Keratinocyte (primary cell): ENCODE results near the gene FHOD3. TPM values are rescaled to one million over a fixed set of nuclear protein-coding genes. Genes with fewer than 3 reads are reported as not detected.

Source experiments
- DNase-seq: peaks from one replicate; pipeline ENCODE4 v3.0.0-alpha.2; 2011; ENCODE audit warnings: low read depth, missing footprints, low spot score
- FAIRE-seq: peaks from 2 replicates; lab custom pipeline; 2011; peaks lifted over from hg19 to GRCh38; lab: Jason Lieb, UNC
- H2AFZ ChIP-seq: 2 replicates; pipeline ENCODE4 v1.6.0; 2012; ENCODE audit warnings: low read length, control low read depth, inconsistent platforms; ENCODE audit not compliant: control insufficient read depth
- H3K27ac ChIP-seq: 2 replicates; pipeline ENCODE4 v1.5.1; 2011; ENCODE audit warnings: low read length; ENCODE audit not compliant: control insufficient read depth, insufficient read depth
- H3K27me3 ChIP-seq: 3 replicates; pipeline ENCODE4 v1.6.0; 2011; ENCODE audit warnings: low read length; ENCODE audit not compliant: control insufficient read depth, insufficient read depth; ENCODE audit errors: extremely low read depth
- H3K36me3 ChIP-seq, 2 experiments: 2 replicates in 1 of 2; 3 replicates in 1 of 2; pipeline ENCODE4 v1.5.1; 2011; ENCODE audit warnings: low read length in 2 of 2, mild to moderate bottlenecking in 1 of 2; ENCODE audit not compliant: control insufficient read depth in 2 of 2, insufficient read depth in 2 of 2; ENCODE audit errors: extremely low read depth in 1 of 2
- H3K4me1 ChIP-seq: 3 replicates; pipeline ENCODE4 v1.5.1; 2011; ENCODE audit warnings: low read length; ENCODE audit not compliant: control insufficient read depth, insufficient read depth; ENCODE audit errors: extremely low read depth
- H3K4me2 ChIP-seq: 3 replicates; pipeline ENCODE4 v1.6.0; 2011; ENCODE audit warnings: low read depth, low read length; ENCODE audit not compliant: control insufficient read depth, insufficient read depth; ENCODE audit errors: extremely low read depth
- H3K4me3 ChIP-seq, 3 experiments: fragments of 200-600 bp in 1 of 3; sonication (generic) in 1 of 3; 2 replicates in 2 of 3; 3 replicates in 1 of 3; pipeline ENCODE4 v1.5.1; 2011 to 2016; ENCODE audit warnings: low read length in 3 of 3, mild to moderate bottlenecking in 3 of 3, control low read depth in 2 of 3, inconsistent platforms in 1 of 3, low read depth in 1 of 3, mixed read lengths in 1 of 3, mixed run types in 1 of 3, moderate library complexity in 1 of 3; ENCODE audit not compliant: control insufficient read depth in 2 of 3, insufficient read depth in 2 of 3; ENCODE audit errors: extremely low read depth in 1 of 3
- H3K79me2 ChIP-seq: 2 replicates; pipeline ENCODE4 v1.6.0; 2012; ENCODE audit warnings: low read length; ENCODE audit not compliant: control insufficient read depth, insufficient read depth
- H3K9ac ChIP-seq: 3 replicates; pipeline ENCODE4 v1.6.0; 2011; ENCODE audit warnings: low read length; ENCODE audit not compliant: control insufficient read depth, insufficient read depth; ENCODE audit errors: extremely low read depth
- H3K9me1 ChIP-seq: 3 replicates; pipeline ENCODE4 v1.6.0; 2011; ENCODE audit warnings: low read length; ENCODE audit not compliant: control insufficient read depth, insufficient read depth; ENCODE audit errors: extremely low read depth
- H3K9me3 ChIP-seq: 2 replicates; pipeline ENCODE4 v1.5.1; 2012; ENCODE audit warnings: low read depth, low read length; ENCODE audit not compliant: control insufficient read depth
- H4K20me1 ChIP-seq: 3 replicates; pipeline ENCODE4 v1.6.0; 2011; ENCODE audit warnings: low read length; ENCODE audit not compliant: control insufficient read depth, insufficient read depth; ENCODE audit errors: extremely low read depth
- EZH2 ChIP-seq: IDR thresholded peaks from one replicate; pipeline ENCODE4 v1.6.1; 2012; ENCODE audit warnings: inconsistent platforms, mild to moderate bottlenecking, low read length, moderate library complexity
- dilution Hi-C: fragments of 300-500 bp; cut with MboI; formaldehyde crosslinking; loops from one replicate; pipeline ENCODE4 v1.7.0; 2020; ENCODE audit warnings: low sequenced_read_pairs; ENCODE audit not compliant: extremely low pct_ligation_motif_present
- polyA plus RNA-seq, 5 experiments: library from polyadenylated mRNA; depleted of rRNA in 3 of 5; stranded (reverse) in 3 of 5; stranded (forward) in 1 of 5; unstranded in 1 of 5; fragments of >200 nt; gene quantifications; 1 replicate in 1 of 5; 2 replicates in 3 of 5; 3 replicates in 1 of 5; pipeline versions ENCODE4 v1.2.1 to v1.2.3, GENCODE V29; 2011 to 2012; ENCODE audit warnings: missing spikeins in 2 of 5, low read depth in 1 of 5, low replicate concordance in 1 of 5
- TF ChIP-seq, protein P1 (sequence below), 3 experiments: IDR thresholded peaks in 1 of 3; conservative IDR thresholded peaks in 1 of 3; optimal IDR thresholded peaks in 1 of 3; 2 replicates in 2 of 3; 3 replicates in 1 of 3; pipeline versions ENCODE3 to v1.5.1; 2011; ENCODE audit warnings: low read length in 3 of 3, mild to moderate bottlenecking in 3 of 3, moderate library complexity in 2 of 3, control low read depth in 1 of 3, inconsistent platforms in 1 of 3; ENCODE audit not compliant: insufficient read depth in 2 of 3; ENCODE audit errors: extremely low read depth in 1 of 3

FHOD3 gene
- polyA plus RNA-seq, 1 donor (not counting 4 experiments of a cell fraction or from before 2014, with no cell fraction given) = 7.7 TPM

DNA sequence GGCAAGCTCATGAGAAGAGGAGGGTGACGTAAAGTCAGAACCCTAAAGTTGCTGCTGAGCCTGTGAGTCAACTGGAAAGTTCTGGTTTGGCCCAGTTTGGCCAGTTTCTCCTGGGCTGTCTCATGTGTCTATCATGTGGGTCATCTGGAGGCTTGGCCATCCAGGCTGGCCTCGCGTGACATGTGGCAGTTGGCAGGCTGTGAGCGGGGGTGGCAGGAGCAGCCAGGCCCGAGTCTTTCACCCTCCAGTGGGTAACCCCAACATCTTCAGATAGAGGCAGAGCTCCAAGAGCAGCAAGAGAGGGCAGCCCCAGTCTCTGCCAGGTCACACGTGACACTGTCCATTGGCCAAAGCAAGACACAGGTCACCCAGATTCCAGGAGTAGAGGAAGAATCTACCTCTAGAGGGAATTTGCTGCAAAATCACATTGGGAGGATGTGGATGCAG, 51.5 kb downstream of the FHOD3 start:
- no peaks in the 10 kb centered on the region for H3K79me2 ChIP-seq
- DNase-seq = no peak
- FAIRE-seq = no peak
- no peaks in the 10 kb centered on the region for H3K36me3 ChIP-seq
- no peak overlapping the region for H3K4me2 ChIP-seq
- dilution Hi-C loops = no loop called here
- no peaks in the 10 kb centered on the region for H3K27me3 ChIP-seq
- H4K20me1 ChIP-seq = no peaks in the 10 kb centered on the region
- H3K4me1 ChIP-seq = peaks cover 7% of the 10 kb centered on the region
- no peak overlapping the region for H2AFZ ChIP-seq
- no peak overlapping the region for H3K9ac ChIP-seq
- TF ChIP-seq, protein P1, sequence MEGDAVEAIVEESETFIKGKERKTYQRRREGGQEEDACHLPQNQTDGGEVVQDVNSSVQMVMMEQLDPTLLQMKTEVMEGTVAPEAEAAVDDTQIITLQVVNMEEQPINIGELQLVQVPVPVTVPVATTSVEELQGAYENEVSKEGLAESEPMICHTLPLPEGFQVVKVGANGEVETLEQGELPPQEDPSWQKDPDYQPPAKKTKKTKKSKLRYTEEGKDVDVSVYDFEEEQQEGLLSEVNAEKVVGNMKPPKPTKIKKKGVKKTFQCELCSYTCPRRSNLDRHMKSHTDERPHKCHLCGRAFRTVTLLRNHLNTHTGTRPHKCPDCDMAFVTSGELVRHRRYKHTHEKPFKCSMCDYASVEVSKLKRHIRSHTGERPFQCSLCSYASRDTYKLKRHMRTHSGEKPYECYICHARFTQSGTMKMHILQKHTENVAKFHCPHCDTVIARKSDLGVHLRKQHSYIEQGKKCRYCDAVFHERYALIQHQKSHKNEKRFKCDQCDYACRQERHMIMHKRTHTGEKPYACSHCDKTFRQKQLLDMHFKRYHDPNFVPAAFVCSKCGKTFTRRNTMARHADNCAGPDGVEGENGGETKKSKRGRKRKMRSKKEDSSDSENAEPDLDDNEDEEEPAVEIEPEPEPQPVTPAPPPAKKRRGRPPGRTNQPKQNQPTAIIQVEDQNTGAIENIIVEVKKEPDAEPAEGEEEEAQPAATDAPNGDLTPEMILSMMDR (optimal IDR thresholded peaks at IDR 0.05 in 1 of 3, IDR thresholded peaks at IDR 0.05 in 1 of 3, conservative IDR thresholded peaks at IDR 0.05 in 1 of 3; ENCODE audit: extremely low read depth in 1 of 3, insufficient read depth in 2 of 3, low read length in 3 of 3) = no peak
- TF ChIP-seq EZH2 = no peak
- no peaks in the 10 kb centered on the region for H3K9me3 ChIP-seq
- no peaks in the 10 kb centered on the region for H3K9me1 ChIP-seq
- no peak overlapping the region for H3K4me3 ChIP-seq
- no peak overlapping the region for H3K27ac ChIP-seq

GRCh38 chr18:36349552-36349951, 52.0 kb downstream of the FHOD3 start:
- Histone ChIP-seq H3K9me1 (no peaks in the 10 kb centered on the region), H4K20me1 (no peaks in the 10 kb centered on the region), H3K27ac (no peak overlapping the region), H3K4me3 (no peak overlapping the region), H3K9ac (no peak overlapping the region), H3K36me3 (no peaks in the 10 kb centered on the region), H3K4me1 (peaks cover 7% of the 10 kb centered on the region), H3K79me2 (no peaks in the 10 kb centered on the region), H3K4me2 (no peak overlapping the region), H3K9me3 (no peaks in the 10 kb centered on the region), H3K27me3 (no peaks in the 10 kb centered on the region), H2AFZ (no peak overlapping the region)
- no peak for FAIRE-seq
- dilution Hi-C loops = no loop called here
- TF ChIP-seq, protein P1 (optimal IDR thresholded peaks at IDR 0.05 in 1 of 3, IDR thresholded peaks at IDR 0.05 in 1 of 3, conservative IDR thresholded peaks at IDR 0.05 in 1 of 3; ENCODE audit: extremely low read depth in 1 of 3, insufficient read depth in 2 of 3, low read length in 3 of 3) = no peak
- TF ChIP-seq EZH2 = no peak
- no peak for DNase-seq
